ENCODE measurements around the gene U2AF1L4.

GRCh38 chr19:35738887-35739229 lies 6.4 kb downstream of the U2AF1L4 start:
- TF ChIP-seq CTCF (IDR thresholded peaks at IDR 0.05) (no peak), POLR2A (IDR thresholded peaks at IDR 0.05) (no peak)
